ENCODE results near the gene KCNK16.
A peak's percentile ranks its signal among the peaks of the same experiment; 100 is the strongest.

KCNK16 gene

DNA sequence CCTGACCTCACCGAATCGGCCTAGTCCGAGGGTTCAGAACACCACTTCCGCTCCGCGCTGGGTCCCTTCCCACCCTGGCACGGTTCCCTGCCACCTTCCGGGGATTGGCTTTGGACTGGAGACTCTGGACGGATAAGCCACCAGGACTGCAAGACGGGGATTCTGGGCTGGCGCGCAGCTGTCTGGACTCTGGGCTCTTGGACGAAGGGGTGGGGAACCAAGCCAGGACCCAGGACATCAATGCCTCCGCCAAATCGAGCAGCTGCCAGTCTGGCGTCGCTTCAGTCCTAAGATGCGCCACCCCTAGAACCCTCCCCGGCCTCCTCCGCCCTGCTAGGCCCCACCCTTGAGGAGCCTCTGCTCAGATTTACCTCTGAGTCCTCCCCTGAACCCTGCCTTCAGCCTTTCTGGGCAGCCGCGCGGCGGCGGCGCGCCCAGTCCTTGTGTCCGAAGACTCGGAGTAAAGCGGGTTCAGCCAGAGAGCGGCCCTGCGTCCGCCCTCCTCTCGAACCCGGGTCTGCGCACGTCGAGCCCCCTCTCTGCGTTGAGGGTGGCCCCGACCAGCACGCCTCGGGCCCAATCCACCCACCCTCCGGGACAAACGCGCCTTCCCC lies 9.5 kb downstream of the KCNK16 start:
- Histone ChIP-seq H2AFZ (ENCODE audit: low read depth, low read length) (no peak overlapping the region), H3K4me3 (ENCODE audit: low read length) (no peak overlapping the region)
- TF ChIP-seq, protein P1, sequence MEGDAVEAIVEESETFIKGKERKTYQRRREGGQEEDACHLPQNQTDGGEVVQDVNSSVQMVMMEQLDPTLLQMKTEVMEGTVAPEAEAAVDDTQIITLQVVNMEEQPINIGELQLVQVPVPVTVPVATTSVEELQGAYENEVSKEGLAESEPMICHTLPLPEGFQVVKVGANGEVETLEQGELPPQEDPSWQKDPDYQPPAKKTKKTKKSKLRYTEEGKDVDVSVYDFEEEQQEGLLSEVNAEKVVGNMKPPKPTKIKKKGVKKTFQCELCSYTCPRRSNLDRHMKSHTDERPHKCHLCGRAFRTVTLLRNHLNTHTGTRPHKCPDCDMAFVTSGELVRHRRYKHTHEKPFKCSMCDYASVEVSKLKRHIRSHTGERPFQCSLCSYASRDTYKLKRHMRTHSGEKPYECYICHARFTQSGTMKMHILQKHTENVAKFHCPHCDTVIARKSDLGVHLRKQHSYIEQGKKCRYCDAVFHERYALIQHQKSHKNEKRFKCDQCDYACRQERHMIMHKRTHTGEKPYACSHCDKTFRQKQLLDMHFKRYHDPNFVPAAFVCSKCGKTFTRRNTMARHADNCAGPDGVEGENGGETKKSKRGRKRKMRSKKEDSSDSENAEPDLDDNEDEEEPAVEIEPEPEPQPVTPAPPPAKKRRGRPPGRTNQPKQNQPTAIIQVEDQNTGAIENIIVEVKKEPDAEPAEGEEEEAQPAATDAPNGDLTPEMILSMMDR (IDR thresholded peaks at IDR 0.05; ENCODE audit: low read depth, low read length), result no peak
- no peak for TF ChIP-seq EZH2phosphoT487 (IDR thresholded peaks at IDR 0.05; ENCODE audit: low read depth)

DNA sequence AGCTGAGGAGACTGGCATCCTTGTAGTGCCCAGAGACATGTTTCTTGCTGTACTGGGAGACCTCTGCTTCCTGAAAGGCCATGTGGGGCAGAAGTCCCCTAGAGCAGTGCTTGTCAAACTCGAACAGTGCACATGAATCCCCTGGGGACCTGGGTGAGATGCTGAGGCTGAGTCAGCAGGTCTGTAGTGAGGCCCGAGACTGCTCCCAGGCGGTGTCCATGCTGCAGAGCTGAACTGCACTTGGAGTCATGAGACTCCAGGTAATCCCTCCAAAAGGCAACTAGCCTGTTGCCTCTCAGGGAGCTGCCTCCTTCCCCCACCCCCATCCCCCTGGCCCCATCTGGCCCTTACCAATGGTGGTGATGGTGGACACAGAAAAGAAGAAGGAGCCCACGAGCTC lies 12.0 kb downstream of the KCNK16 start:
- TF ChIP-seq, protein P1 (IDR thresholded peaks at IDR 0.05; ENCODE audit: low read depth, low read length), result no peak
- no peak for TF ChIP-seq EZH2phosphoT487 (IDR thresholded peaks at IDR 0.05; ENCODE audit: low read depth)
- H3K36me3 ChIP-seq (replicated peaks; ENCODE audit: low read depth, low read length), result no peaks in the 10 kb centered on the region
- H3K4me1 ChIP-seq (ENCODE audit: low read length), result peaks cover 10% of the 10 kb centered on the region; the same call in 1 of the 2 replicates
- no peak overlapping the region for H2AFZ ChIP-seq (ENCODE audit: low read depth, low read length)
- no peak overlapping the region for H3K4me2 ChIP-seq (ENCODE audit: low read length)
- no peaks in the 10 kb centered on the region for H3K9me3 ChIP-seq (ENCODE audit: insufficient read depth, low read length)
- no peak overlapping the region for H3K9ac ChIP-seq (ENCODE audit: low read length)
- peaks cover 22% of the 10 kb centered on the region; the same call in 1 of the 2 replicates for H3K27me3 ChIP-seq (ENCODE audit: low read depth, low read length)
- no peak overlapping the region for H3K4me3 ChIP-seq (ENCODE audit: low read length)
- H3K79me2 ChIP-seq (ENCODE audit: low read length), result no peaks in the 10 kb centered on the region
- H4K20me1 ChIP-seq (ENCODE audit: insufficient read depth, low read length), result no peaks in the 10 kb centered on the region
- no peak overlapping the region for H3K27ac ChIP-seq (ENCODE audit: low read length)

More for the DNA sequence above, 9.5 kb downstream of the KCNK16 start:
- Histone ChIP-seq H3K9me3 (ENCODE audit: insufficient read depth, low read length) (no peaks in the 10 kb centered on the region), H3K27me3 (ENCODE audit: low read depth, low read length) (peaks cover 18% of the 10 kb centered on the region; the same call in 1 of the 2 replicates), H3K9ac (ENCODE audit: low read length) (no peak overlapping the region), H3K27ac (ENCODE audit: low read length) (no peak overlapping the region), H3K4me2 (ENCODE audit: low read length) (no peak overlapping the region), H3K4me1 (ENCODE audit: low read length) (peaks cover 10% of the 10 kb centered on the region; the same call in 1 of the 2 replicates), H3K79me2 (ENCODE audit: low read length) (no peaks in the 10 kb centered on the region), H4K20me1 (ENCODE audit: insufficient read depth, low read length) (no peaks in the 10 kb centered on the region), H3K36me3 (replicated peaks; ENCODE audit: low read depth, low read length) (no peaks in the 10 kb centered on the region)

DNA sequence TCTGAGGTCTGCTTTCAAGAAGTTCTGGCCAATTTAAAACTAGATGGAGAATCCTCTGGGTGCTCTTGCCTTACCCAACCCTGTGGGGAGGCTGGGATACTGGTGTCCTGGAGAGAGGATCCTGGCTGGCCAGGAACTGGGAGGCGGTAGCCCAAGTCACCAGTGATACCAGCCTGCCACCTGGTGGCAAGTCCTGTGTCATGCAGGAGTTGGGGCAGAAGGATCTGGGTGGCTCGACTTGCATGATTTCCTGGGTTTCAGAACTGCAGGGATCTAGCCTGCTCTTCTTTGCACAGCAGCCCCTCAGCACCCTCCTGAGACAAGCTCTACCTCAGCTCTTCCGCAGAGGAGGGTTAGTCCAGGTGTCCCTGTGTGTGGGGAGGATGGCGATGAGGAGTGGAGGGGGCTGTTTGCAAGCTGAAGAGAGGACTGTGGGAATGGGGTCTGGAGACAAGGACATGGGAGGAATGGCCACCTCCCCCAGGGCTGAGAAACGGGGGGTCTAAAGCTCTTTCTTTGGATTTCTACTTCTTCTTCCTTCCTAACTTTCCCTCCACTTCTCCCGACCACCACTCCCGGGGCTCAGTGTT lies 12.5 kb downstream of the KCNK16 start:
- Histone ChIP-seq H3K4me2 (ENCODE audit: low read length) (no peak overlapping the region), H3K4me1 (ENCODE audit: low read length) (peaks cover 10% of the 10 kb centered on the region; the same call in 1 of the 2 replicates), H3K36me3 (replicated peaks; ENCODE audit: low read depth, low read length) (no peaks in the 10 kb centered on the region), H4K20me1 (ENCODE audit: insufficient read depth, low read length) (no peaks in the 10 kb centered on the region), H3K79me2 (ENCODE audit: low read length) (no peaks in the 10 kb centered on the region), H2AFZ (ENCODE audit: low read depth, low read length) (no peak overlapping the region), H3K27me3 (ENCODE audit: low read depth, low read length) (peaks cover 21% of the 10 kb centered on the region; the same call in 1 of the 2 replicates), H3K9me3 (ENCODE audit: insufficient read depth, low read length) (no peaks in the 10 kb centered on the region), H3K9ac (ENCODE audit: low read length) (no peak overlapping the region), H3K27ac (ENCODE audit: low read length) (no peak overlapping the region), H3K4me3 (ENCODE audit: low read length) (no peak overlapping the region)
- TF ChIP-seq, protein P1 (IDR thresholded peaks at IDR 0.05; ENCODE audit: low read depth, low read length), result peak; percentile 98
- TF ChIP-seq EZH2phosphoT487 (IDR thresholded peaks at IDR 0.05; ENCODE audit: low read depth), result no peak

DNA sequence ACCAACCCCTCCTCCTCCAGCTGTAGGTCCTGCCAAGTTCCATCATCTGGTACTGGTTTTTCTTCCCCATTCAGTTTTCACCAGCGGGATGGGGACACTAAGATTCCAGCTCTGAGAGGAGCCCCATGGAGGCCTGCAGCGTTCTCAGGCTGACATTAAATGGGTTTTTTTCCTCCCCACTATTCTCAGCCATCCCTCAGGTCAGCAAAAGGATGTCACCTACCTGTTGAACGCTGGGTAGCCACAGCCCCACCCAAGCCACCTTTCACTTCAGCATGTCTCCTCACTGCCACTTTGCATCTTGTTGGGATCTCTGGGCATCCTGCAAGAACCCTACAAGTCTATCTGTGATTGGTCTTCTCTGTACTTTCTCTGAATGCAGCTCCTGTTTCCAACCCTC lies 15.0 kb downstream of the KCNK16 start:
- H3K27me3 ChIP-seq (ENCODE audit: low read depth, low read length), result peaks cover 18% of the 10 kb centered on the region; the same call in 1 of the 2 replicates
- H3K9me3 ChIP-seq (ENCODE audit: insufficient read depth, low read length), result no peaks in the 10 kb centered on the region
- no peaks in the 10 kb centered on the region for H3K79me2 ChIP-seq (ENCODE audit: low read length)
- no peak overlapping the region for H3K9ac ChIP-seq (ENCODE audit: low read length)
- no peaks in the 10 kb centered on the region for H3K36me3 ChIP-seq (replicated peaks; ENCODE audit: low read depth, low read length)
- no peak overlapping the region for H3K4me3 ChIP-seq (ENCODE audit: low read length)
- H3K27ac ChIP-seq (ENCODE audit: low read length), result no peak overlapping the region
- no peaks in the 10 kb centered on the region for H4K20me1 ChIP-seq (ENCODE audit: insufficient read depth, low read length)
- H3K4me2 ChIP-seq (ENCODE audit: low read length), result no peak overlapping the region
- TF ChIP-seq, protein P1 (IDR thresholded peaks at IDR 0.05; ENCODE audit: low read depth, low read length), result no peak
- TF ChIP-seq EZH2phosphoT487 (IDR thresholded peaks at IDR 0.05; ENCODE audit: low read depth), result no peak
- H2AFZ ChIP-seq (ENCODE audit: low read depth, low read length), result no peak overlapping the region
- peaks cover 14% of the 10 kb centered on the region; the same call in 1 of the 2 replicates for H3K4me1 ChIP-seq (ENCODE audit: low read length)

Measured in OCI-LY3 (cell line).